K562 (cell line): ENCODE measurements around the gene DNAH8.

ENCODE experiments used
- GATA2 ChIP-seq: sonication (generic); formaldehyde crosslinking; IDR thresholded peaks from 2 replicates; pipeline ENCODE4 v1.4.0; 2020; ENCODE audit warnings: mild to moderate bottlenecking, missing genetic modification reagents
- RBM22 ChIP-seq: fragments of 200-400 bp; formaldehyde crosslinking; IDR thresholded peaks from 2 replicates; pipeline ENCODE4 v1.6.1; 2018; ENCODE audit warnings: low read length, low read depth; ENCODE audit not compliant: poor library complexity, severe bottlenecking
- TF ChIP-seq, protein P1 (sequence below), 3 experiments: IDR thresholded peaks in 2 of 3; conservative IDR thresholded peaks in 1 of 3; 2 replicates each; pipeline ENCODE4 v1.5.1; 2011 to 2012; ENCODE audit warnings: low read length in 3 of 3, mild to moderate bottlenecking in 3 of 3, control low read depth in 2 of 3, improper control_type of control experiment in 1 of 3, inconsistent platforms in 1 of 3, low read depth in 1 of 3, mixed read lengths in 1 of 3, moderate library complexity in 1 of 3; ENCODE audit not compliant: insufficient read depth in 2 of 3

DNA sequence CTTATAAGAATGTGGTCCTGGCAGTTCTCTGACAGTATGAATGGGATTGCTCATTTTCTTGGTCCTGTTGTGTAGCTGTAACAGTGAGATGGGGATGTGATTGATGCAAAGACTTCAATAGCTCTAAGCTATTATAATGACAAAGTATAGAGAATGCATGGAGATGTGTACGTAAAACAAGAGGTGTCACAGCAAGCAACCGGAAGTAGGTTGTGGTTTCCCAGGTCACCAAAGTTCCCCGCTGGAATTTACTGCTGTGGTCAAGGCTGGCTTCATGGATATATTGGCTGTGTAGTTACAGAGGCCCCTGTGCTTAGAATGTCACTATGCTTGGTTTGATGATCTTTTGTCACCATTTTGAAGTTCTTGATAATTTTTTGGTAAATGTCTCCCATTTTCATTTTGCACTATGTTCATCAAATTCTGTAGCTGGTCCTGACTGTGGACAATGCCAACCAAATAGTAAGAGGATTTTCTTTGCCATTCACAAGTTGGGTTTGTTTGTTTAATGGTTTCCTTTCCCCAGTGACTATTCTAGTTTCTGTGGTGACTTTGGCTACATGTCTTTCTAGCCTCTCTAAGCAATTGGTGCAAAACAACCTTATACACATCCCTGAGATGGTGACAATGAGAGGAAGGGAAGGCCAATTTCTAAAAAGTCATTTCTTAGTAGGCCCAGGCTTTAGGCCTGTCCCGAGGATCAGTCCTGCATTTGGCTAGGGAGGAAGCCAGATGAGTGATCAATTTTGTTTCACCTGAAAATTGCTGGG is 10.5 kb downstream of the DNAH8 start:
- TF ChIP-seq RBM22 (no peak), GATA2 (CRISPR knock-in tag) (no peak)
- TF ChIP-seq, protein P1, sequence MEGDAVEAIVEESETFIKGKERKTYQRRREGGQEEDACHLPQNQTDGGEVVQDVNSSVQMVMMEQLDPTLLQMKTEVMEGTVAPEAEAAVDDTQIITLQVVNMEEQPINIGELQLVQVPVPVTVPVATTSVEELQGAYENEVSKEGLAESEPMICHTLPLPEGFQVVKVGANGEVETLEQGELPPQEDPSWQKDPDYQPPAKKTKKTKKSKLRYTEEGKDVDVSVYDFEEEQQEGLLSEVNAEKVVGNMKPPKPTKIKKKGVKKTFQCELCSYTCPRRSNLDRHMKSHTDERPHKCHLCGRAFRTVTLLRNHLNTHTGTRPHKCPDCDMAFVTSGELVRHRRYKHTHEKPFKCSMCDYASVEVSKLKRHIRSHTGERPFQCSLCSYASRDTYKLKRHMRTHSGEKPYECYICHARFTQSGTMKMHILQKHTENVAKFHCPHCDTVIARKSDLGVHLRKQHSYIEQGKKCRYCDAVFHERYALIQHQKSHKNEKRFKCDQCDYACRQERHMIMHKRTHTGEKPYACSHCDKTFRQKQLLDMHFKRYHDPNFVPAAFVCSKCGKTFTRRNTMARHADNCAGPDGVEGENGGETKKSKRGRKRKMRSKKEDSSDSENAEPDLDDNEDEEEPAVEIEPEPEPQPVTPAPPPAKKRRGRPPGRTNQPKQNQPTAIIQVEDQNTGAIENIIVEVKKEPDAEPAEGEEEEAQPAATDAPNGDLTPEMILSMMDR (IDR thresholded peaks at IDR 0.05 in 2 of 3, conservative IDR thresholded peaks at IDR 0.05 in 1 of 3; ENCODE audit: insufficient read depth in 2 of 3, low read depth in 1 of 3, low read length in 3 of 3): no peak
